DND-41 (cell line): ENCODE measurements around the gene PRF1.

Source experiments
- ATAC-seq: fragments of 200-7000 bp; cut with Tn5 transposase; 3 replicates; pipeline ENCODE4 v1.9.1; 2021; ENCODE audit warnings: low read depth; ENCODE audit not compliant: insufficient read depth
- DNase-seq: peaks from one replicate; pipeline ENCODE4 v3.0.0-alpha.2; 2020
- H2AFZ ChIP-seq: 2 replicates; pipeline ENCODE4 v1.6.0; 2012; ENCODE audit warnings: low read depth, low read length
- H3K27ac ChIP-seq: 2 replicates; pipeline ENCODE4 v1.5.1; 2012; ENCODE audit warnings: low read length, inconsistent platforms
- H3K27me3 ChIP-seq: fragments of 200-600 bp; sonication (generic); 2 replicates; pipeline ENCODE4 v1.6.0; 2012; ENCODE audit warnings: low read length, mild to moderate bottlenecking, inconsistent platforms; ENCODE audit not compliant: insufficient read depth, poor library complexity
- H3K36me3 ChIP-seq: 2 replicates; pipeline ENCODE4 v1.5.1; 2012; ENCODE audit warnings: low read length, inconsistent platforms; ENCODE audit not compliant: insufficient read depth
- H3K4me1 ChIP-seq: 2 replicates; pipeline ENCODE4 v1.5.1; 2012; ENCODE audit warnings: mild to moderate bottlenecking, low read length; ENCODE audit not compliant: insufficient read depth
- H3K4me2 ChIP-seq: 2 replicates; pipeline ENCODE4 v1.6.0; 2012; ENCODE audit warnings: mild to moderate bottlenecking, moderate library complexity, low read length, inconsistent platforms; ENCODE audit not compliant: insufficient read depth
- H3K4me3 ChIP-seq, 2 experiments: fragments of 200-600 bp in 1 of 2; shearing (Covaris generic) in 1 of 2; 2 replicates each; pipeline ENCODE4 v1.5.1; 2012 to 2016; ENCODE audit warnings: inconsistent platforms in 2 of 2, low read length in 2 of 2, mild to moderate bottlenecking in 2 of 2, low read depth in 1 of 2, moderate library complexity in 1 of 2
- H3K79me2 ChIP-seq: 2 replicates; pipeline ENCODE4 v1.6.0; 2012; ENCODE audit warnings: low read length, inconsistent platforms; ENCODE audit not compliant: insufficient read depth
- H3K9ac ChIP-seq: 2 replicates; pipeline ENCODE4 v1.6.0; 2012; ENCODE audit warnings: low read depth, mild to moderate bottlenecking, inconsistent platforms, low read length, moderate library complexity
- H3K9me3 ChIP-seq: 2 replicates; pipeline ENCODE4 v1.5.1; 2012; ENCODE audit warnings: low read length, moderate library complexity, mild to moderate bottlenecking, inconsistent platforms; ENCODE audit not compliant: insufficient read depth, severe bottlenecking
- H4K20me1 ChIP-seq: 2 replicates; pipeline ENCODE4 v1.6.0; 2012; ENCODE audit warnings: low read length; ENCODE audit not compliant: insufficient read depth
- EZH2 ChIP-seq: IDR thresholded peaks from 3 replicates; pipeline ENCODE4 v1.6.1; 2012; ENCODE audit warnings: borderline replicate concordance, low read depth, mild to moderate bottlenecking, moderate library complexity, low read length, inconsistent platforms; ENCODE audit not compliant: severe bottlenecking
- TF ChIP-seq, protein P1 (sequence below): IDR thresholded peaks from 2 replicates; pipeline ENCODE4 v1.5.1; 2012; ENCODE audit warnings: borderline replicate concordance, low read length, moderate library complexity, mild to moderate bottlenecking; ENCODE audit not compliant: poor library complexity, severe bottlenecking; ENCODE audit errors: extremely low read depth

Gene PRF1

DNA sequence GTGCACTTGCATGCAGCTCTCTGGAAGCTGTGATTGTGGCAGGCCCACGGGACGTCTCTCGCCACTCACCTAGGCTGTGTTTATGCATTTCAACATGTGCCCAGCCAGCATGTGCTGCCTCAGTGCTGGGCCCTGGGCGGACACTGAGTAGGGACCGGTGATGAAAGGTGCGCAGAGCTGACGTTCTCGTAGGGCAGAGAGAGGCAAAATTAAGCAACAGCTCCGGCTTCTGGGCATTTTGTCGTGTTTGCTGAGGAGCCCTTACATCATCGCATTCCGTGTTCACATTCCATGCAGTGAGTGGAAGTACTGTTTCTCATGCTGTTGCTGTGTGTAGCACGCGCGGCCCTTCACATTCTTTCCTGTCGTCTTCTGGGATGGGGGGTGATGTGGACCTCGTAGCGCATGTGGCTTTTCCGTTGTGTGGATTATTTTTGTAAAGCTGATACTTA, 50.5 kb downstream of the PRF1 start:
- no peaks in the 10 kb centered on the region for H4K20me1 ChIP-seq
- no peak for TF ChIP-seq EZH2
- TF ChIP-seq, protein P1, sequence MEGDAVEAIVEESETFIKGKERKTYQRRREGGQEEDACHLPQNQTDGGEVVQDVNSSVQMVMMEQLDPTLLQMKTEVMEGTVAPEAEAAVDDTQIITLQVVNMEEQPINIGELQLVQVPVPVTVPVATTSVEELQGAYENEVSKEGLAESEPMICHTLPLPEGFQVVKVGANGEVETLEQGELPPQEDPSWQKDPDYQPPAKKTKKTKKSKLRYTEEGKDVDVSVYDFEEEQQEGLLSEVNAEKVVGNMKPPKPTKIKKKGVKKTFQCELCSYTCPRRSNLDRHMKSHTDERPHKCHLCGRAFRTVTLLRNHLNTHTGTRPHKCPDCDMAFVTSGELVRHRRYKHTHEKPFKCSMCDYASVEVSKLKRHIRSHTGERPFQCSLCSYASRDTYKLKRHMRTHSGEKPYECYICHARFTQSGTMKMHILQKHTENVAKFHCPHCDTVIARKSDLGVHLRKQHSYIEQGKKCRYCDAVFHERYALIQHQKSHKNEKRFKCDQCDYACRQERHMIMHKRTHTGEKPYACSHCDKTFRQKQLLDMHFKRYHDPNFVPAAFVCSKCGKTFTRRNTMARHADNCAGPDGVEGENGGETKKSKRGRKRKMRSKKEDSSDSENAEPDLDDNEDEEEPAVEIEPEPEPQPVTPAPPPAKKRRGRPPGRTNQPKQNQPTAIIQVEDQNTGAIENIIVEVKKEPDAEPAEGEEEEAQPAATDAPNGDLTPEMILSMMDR, result no peak

DNA sequence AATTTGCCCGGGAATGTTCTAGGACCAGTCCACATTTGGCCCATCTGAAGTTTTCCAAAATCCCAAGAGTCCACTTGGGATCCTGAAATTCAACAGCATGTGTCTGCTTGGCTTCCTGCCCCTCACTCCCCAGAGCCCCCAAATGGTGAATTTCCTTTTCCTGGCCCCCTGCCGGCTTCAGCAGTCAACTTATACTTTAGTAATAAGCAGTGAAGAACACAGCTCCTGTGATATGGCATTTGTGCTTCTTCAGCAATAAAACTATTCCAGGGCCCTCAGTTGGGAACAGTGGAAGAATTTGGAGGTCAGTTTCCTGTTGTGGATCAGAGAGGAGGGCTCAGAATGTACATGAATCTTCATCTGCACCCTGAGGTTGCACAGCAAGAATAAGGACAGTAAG, 51.1 kb downstream of the PRF1 start:
- H3K79me2 ChIP-seq, result no peaks in the 10 kb centered on the region
- no peak for TF ChIP-seq EZH2
- TF ChIP-seq, protein P1, result no peak
- no peak for ATAC-seq
- no peaks in the 10 kb centered on the region for H3K9me3 ChIP-seq
- H3K27me3 ChIP-seq, result no peaks in the 10 kb centered on the region
- peaks cover 4% of the 10 kb centered on the region; the same call in 1 of the 2 replicates for H3K36me3 ChIP-seq
- H3K4me3 ChIP-seq, result no peak overlapping the region
- no peak overlapping the region for H3K27ac ChIP-seq
- no peak for DNase-seq
- no peak overlapping the region for H2AFZ ChIP-seq
- H3K4me2 ChIP-seq, result no peak overlapping the region
- no peaks in the 10 kb centered on the region for H4K20me1 ChIP-seq
- no peak overlapping the region for H3K9ac ChIP-seq
- H3K4me1 ChIP-seq, result no peaks in the 10 kb centered on the region

More for the DNA sequence above, 50.5 kb downstream of the PRF1 start:
- H3K4me1 ChIP-seq, result no peaks in the 10 kb centered on the region
- no peak overlapping the region for H3K27ac ChIP-seq
- peaks cover 4% of the 10 kb centered on the region; the same call in 1 of the 2 replicates for H3K36me3 ChIP-seq
- no peak overlapping the region for H2AFZ ChIP-seq
- no peak overlapping the region for H3K4me2 ChIP-seq
- no peaks in the 10 kb centered on the region for H3K9me3 ChIP-seq
- H3K27me3 ChIP-seq, result no peaks in the 10 kb centered on the region
- no peak overlapping the region for H3K4me3 ChIP-seq
- no peaks in the 10 kb centered on the region for H3K79me2 ChIP-seq
- DNase-seq, result no peak
- ATAC-seq, result no peak
- H3K9ac ChIP-seq, result no peak overlapping the region

DNA sequence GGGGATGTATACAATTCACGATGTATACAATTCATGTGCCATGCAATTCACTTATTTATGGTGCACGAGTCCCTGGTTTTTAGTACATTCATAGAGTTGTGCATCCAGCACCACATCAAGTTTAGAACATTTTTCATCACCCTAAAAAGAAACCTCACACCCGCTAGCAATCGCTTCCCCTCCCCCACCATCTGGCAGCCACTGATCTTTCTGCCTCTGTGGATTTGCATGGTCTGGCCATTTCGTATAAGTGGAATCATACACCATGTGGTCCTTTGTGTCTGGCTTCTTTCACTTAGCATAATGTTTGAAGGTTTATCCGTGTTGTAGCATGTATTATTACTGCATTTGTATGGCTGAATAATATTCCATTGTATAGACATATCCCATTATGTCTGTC, 52.1 kb downstream of the PRF1 start:
- H3K9ac ChIP-seq, result no peak overlapping the region
- ATAC-seq (no peak), DNase-seq (no peak)
- H3K27me3 ChIP-seq, result no peaks in the 10 kb centered on the region
- no peak overlapping the region for H3K4me3 ChIP-seq
- no peak overlapping the region for H3K4me2 ChIP-seq
- no peak overlapping the region for H2AFZ ChIP-seq
- H3K27ac ChIP-seq, result no peak overlapping the region
- H3K79me2 ChIP-seq, result no peaks in the 10 kb centered on the region
- TF ChIP-seq EZH2, result no peak
- TF ChIP-seq, protein P1, result no peak
- peaks cover 4% of the 10 kb centered on the region; the same call in 1 of the 2 replicates for H3K36me3 ChIP-seq
- no peaks in the 10 kb centered on the region for H4K20me1 ChIP-seq
- no peaks in the 10 kb centered on the region for H3K4me1 ChIP-seq
- H3K9me3 ChIP-seq, result no peaks in the 10 kb centered on the region

DNA sequence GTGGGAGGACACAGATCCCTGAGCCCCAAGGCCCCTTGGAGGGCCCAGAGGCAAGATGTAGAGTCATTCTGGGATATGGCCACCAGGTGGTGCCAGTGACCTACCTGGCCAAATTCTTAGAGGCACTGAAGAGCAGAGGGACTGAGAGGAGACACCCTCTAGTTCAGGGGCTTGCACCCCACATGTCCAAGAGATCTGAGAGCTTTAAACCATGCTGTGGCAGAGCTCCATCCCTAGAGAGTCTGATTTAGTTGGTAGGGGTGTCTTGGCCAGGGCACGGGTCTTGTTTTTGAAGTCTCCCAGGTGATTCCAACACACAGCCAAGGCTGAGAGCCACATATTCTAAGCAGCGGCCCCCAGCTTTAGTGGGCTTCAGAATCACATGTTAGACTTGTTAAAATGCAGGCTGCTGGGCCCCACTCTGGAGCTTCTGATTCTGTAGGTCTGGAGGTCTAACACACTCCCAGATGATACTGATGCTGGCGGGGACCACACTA, 52.5 kb downstream of the PRF1 start:
- Histone ChIP-seq H3K79me2 (no peaks in the 10 kb centered on the region), H3K4me3 (no peak overlapping the region), H3K4me2 (no peak overlapping the region), H3K36me3 (peaks cover 4% of the 10 kb centered on the region; the same call in 1 of the 2 replicates), H2AFZ (no peak overlapping the region), H3K4me1 (no peaks in the 10 kb centered on the region), H3K27ac (no peak overlapping the region), H3K9ac (no peak overlapping the region), H3K9me3 (no peaks in the 10 kb centered on the region), H4K20me1 (no peaks in the 10 kb centered on the region), H3K27me3 (no peaks in the 10 kb centered on the region)
- DNase-seq, result peak; percentile 78
- ATAC-seq, result peak; percentile 95
- TF ChIP-seq, protein P1, result peak; percentile 92
- no peak for TF ChIP-seq EZH2
